ENCODE results near the gene LOX.
A peak's percentile ranks its signal among the peaks of the same experiment; 100 is the strongest.
"Not testable (repeated sequence)": the region's sequence is repeated elsewhere in the genome, so short reads cannot be mapped to it uniquely, and the experiment has no call there.

LOX gene

DNA sequence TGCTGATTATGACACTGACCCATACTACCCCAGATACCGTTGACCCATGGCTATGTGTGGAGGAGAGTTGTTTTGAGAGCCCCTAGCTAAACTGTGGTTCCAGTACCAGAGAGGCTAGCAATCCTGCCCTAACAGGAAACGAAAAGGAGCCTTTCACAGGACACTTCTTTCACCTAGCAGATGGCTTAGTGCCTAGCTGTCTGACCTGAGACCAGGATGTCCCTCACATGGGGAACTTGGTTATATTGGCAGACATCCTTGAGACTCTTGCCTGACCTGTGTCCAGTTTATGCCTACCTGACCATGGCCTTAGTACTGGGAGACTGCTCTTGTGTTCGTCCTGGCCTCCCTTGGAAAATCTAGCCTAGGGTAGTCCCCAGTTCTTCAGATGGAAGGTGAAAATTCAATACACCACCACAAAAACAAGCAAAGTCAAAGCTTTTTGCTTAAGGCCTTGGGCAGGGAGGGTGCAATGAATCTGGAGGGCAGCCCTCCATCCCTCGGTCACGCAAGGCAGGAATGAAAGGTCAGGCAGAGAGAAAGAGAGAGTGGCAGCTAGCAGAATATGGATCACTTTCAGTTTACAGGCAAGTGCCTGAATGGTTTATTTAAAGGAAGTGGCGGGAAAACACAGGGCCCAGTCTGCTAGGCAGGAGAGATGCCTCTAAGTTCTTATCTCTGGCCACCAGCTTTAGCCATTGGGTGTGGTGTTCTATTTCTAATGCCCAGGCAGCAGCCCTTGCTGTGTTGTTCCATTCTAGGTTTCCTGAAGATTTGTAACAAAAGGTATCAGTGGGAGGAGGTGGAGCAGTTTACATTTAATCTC is 34.9 kb upstream of the LOX start:
- TF ChIP-seq JUND (IDR thresholded peaks at IDR 0.05; ENCODE audit: low read depth) = no peak
- no peak for DNase-seq (ENCODE audit: low read depth in 1 of 2, low spot score in 1 of 2)
- in situ Hi-C loops (cut with HindIII; ENCODE audit: low pct_unique_long_range_greater_than_20kb, low sequenced_read_pairs) = no loop called here

DNA sequence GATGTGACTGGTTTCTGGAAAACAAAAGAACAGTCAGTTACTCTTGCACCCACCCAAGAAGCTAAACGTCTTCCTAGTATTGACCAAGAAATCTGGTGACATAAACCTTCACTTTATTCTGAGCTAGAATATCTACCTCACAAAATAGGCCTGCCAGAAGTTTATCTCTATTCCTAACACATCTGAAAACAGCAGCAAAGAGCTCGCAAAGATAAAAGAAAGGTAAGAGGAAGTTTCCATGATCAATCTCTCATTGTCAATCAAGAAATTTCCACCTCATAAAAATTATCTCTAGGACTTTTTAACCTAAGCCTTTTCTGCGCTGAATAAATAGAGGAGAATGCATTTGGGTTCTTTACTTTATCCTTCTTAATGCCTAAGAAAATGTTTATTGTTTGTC is 34.0 kb upstream of the LOX start:
- in situ Hi-C loops (cut with HindIII; ENCODE audit: low pct_unique_long_range_greater_than_20kb, low sequenced_read_pairs) = no loop called here
- DNase-seq (ENCODE audit: low read depth in 1 of 2, low spot score in 1 of 2) = no peak
- TF ChIP-seq JUND (IDR thresholded peaks at IDR 0.05; ENCODE audit: low read depth) = no peak

DNA sequence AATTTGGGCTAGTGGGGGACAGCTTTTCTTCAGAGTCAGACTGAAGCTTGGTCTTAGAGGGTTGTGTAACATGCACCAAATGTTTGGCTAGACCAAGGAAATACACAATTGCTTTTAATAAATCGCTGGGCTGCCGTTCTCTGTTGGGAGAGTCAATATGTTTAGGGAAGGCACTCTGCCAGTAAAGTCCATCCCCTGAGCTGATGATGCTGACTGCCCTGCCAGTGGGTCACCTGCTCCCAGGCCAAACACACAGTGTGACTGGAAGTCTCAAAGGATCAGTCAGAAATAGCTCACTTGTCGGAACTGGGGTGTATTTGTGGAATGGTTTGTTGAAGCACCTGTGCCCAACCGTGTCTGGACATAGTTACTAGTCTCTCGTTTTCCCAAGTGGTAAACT is 33.4 kb upstream of the LOX start:
- in situ Hi-C loops (cut with HindIII; ENCODE audit: low pct_unique_long_range_greater_than_20kb, low sequenced_read_pairs) = no loop called here
- no peak for DNase-seq (ENCODE audit: low read depth in 1 of 2, low spot score in 1 of 2)

DNA sequence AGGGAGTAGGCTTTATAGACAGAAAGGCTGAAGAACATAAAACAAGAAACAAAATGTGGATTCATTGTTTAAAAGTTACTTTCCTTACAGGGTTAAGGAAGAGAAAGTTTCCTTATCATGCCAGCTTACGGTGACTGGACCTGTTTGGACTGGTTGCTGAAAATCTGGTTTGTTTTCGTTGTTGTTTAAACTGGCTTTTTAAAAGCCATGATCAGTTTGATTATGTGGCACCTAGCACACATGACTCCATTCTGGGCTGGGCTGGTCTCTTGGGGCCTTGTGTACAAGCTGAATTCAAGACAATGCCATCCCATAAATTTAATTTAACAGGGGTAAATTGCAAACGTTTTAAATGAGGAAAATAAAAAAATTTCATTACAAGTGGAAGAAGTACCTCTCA is 32.9 kb upstream of the LOX start:
- in situ Hi-C loops (cut with HindIII; ENCODE audit: low pct_unique_long_range_greater_than_20kb, low sequenced_read_pairs) = no loop called here

More for the DNA sequence above, 33.4 kb upstream of the LOX start:
- TF ChIP-seq JUND (IDR thresholded peaks at IDR 0.05; ENCODE audit: low read depth) = no peak

DNA sequence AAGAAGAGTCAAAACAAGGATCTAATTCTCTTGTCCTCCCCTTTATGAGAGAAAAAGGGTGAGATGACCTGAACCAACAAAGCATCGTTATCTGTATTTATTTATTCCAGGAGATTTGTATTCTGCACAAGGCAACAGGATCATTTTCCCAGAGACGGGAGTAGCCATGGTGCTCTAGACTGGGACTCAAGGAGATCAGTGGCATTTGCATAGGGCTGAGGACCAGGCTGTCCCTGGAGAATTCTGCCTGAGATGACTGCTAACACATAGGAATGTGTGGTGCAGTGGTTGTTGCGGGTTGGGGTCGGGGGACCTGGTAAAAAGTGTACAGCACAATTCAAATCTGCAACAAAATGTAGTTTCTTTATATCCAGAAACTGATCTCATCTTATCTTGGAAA is 29.0 kb upstream of the LOX start:
- DNase-seq (ENCODE audit: low read depth in 1 of 2, low spot score in 1 of 2) = no peak

More for the DNA sequence above, 32.9 kb upstream of the LOX start:
- no peak for TF ChIP-seq JUND (IDR thresholded peaks at IDR 0.05; ENCODE audit: low read depth)
- no peak for DNase-seq (ENCODE audit: low read depth in 1 of 2, low spot score in 1 of 2)

DNA sequence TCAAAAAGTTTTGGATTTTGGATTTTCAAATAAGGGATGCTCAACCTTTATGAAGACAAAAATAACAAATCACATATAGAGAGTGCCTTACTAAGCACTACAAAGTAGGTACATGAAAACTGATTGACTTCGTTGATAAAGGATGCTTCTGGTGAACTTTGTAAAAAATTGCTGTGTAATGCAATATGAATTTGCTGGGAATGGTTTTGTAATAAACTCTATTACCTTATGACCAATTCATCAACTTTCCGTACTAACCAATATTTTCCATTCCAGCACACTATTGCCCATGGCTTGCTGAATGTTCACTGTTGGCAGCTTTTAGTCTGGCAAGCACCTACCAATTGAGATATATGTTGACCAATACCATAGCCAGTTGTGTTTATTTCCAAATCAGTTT is 27.9 kb upstream of the LOX start:
- DNase-seq (ENCODE audit: low read depth in 1 of 2, low spot score in 1 of 2) = no peak
- no peak for TF ChIP-seq JUND (IDR thresholded peaks at IDR 0.05; ENCODE audit: low read depth)
- in situ Hi-C loops (cut with HindIII; ENCODE audit: low pct_unique_long_range_greater_than_20kb, low sequenced_read_pairs) = no loop called here

More for the DNA sequence above, 29.0 kb upstream of the LOX start:
- in situ Hi-C loops (cut with HindIII; ENCODE audit: low pct_unique_long_range_greater_than_20kb, low sequenced_read_pairs) = no loop called here
- TF ChIP-seq JUND (IDR thresholded peaks at IDR 0.05; ENCODE audit: low read depth) = no peak

DNA sequence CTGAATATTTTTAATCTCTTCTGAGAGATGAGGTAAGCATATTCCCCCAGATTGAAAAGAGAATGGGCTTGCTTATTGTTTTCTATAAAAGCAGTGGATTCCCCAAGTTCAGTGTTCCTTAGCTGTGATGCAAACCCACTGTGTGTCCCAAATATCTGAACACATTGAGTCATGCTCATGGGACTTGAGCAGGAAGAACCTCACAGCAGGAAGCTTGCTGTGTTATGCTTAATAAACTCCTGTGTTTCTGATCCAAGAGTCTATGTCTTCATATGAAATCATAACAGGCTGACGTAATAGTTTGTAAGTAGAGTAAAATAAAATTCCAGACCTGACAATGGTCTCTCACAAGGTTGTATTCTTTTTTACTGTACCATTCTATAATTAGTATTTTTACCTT is 24.8 kb upstream of the LOX start:
- TF ChIP-seq JUND (IDR thresholded peaks at IDR 0.05; ENCODE audit: low read depth) = no peak
- in situ Hi-C loops (cut with HindIII; ENCODE audit: low pct_unique_long_range_greater_than_20kb, low sequenced_read_pairs) = no loop called here
- no peak for DNase-seq (ENCODE audit: low read depth in 1 of 2, low spot score in 1 of 2)

DNA sequence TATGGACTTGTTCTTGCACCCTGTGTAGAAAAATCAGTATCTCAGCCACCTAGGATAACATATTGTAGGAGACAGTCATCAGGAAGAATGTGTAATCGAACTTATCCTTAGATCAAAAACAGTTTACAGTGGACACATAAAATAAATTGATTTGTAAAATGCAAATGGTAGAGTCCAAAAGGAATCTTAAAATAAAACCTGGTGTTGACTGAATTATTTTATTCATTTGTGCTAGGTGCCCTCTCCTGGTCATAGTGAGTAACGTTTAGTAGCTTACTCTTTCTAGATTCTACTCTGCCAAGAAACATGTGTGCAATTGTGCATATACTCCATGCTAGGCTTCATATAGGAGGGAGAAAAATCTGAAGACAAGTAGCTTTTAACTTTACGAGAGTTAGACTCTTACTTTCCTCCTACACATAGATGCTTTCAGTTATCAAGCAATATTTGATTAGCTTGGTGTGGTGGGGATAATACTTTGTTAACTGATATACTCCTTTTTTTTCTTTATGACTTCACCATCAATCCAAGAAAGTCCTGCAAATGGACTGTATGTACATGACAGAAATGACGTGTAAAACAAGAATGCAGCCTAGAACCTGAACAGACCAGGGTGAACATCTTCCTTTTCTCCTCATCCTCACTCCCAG is 23.7 kb upstream of the LOX start:
- peak; percentile 5 to 71 for DNase-seq (ENCODE audit: low read depth in 1 of 2, low spot score in 1 of 2)
- TF ChIP-seq JUND (IDR thresholded peaks at IDR 0.05; ENCODE audit: low read depth) = no peak

DNA sequence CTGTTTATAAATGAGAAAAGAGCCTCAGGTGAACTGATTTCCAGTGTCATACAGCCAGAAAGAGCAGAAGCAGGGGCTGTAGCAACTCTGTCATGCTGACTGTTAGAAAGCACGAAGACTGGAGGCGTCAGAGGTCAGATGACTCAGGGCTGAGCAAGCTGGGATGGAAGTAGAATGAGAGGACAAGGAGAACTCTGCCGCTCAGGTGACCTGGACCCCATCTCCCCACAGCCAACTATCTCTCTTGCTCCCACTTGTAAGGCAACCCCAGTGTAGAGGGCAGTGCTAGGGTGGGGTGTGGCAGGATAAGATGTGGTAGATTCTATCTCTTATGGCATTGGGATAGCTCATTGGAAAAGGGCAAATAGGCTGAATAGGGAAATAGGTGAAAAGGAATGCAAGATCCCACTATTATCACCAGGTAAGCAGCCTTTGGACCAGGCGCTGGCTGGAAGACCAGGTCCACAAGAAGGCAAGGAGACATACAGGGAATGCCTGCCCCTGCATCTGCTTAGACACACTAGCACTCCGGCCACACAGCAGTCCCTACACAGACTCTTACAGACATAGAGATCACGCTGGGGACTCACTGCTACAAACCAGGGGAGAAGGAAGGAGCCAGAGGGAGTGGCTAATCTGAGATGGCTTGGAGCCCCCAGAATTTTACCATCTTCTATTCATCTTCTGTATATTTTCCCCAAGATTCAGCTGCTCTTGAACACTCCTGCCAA is 21.2 kb upstream of the LOX start:
- in situ Hi-C loops (cut with HindIII; ENCODE audit: low pct_unique_long_range_greater_than_20kb, low sequenced_read_pairs) = no loop called here
- DNase-seq (ENCODE audit: low read depth in 1 of 2, low spot score in 1 of 2) = no peak
- no peak for TF ChIP-seq JUND (IDR thresholded peaks at IDR 0.05; ENCODE audit: low read depth)

More for the DNA sequence above, 23.7 kb upstream of the LOX start:
- in situ Hi-C loops (cut with HindIII; ENCODE audit: low pct_unique_long_range_greater_than_20kb, low sequenced_read_pairs) = no loop called here

DNA sequence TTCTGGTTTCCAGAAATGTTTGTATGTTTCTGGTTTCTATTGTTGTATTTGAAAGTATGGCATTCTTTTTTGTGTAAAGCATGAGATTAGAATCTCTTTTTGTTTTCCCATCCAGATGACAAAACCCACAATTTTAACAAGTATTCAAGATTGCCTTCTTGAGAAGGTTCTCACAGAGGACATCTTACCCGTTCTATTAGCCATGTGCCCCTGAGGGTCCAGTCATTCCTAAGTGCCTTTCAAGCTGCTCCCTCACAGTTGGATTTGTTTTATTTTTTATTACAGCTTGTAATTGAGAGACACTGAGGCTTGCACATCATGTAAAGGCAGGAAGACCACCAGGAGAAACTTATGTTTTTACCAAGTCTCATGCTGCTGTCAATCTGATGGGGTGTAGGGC is 19.3 kb upstream of the LOX start:
- no peak for TF ChIP-seq JUND (IDR thresholded peaks at IDR 0.05; ENCODE audit: low read depth)
- in situ Hi-C loops (cut with HindIII; ENCODE audit: low pct_unique_long_range_greater_than_20kb, low sequenced_read_pairs) = no loop called here
- DNase-seq (ENCODE audit: low read depth in 1 of 2, low spot score in 1 of 2) = no peak

DNA sequence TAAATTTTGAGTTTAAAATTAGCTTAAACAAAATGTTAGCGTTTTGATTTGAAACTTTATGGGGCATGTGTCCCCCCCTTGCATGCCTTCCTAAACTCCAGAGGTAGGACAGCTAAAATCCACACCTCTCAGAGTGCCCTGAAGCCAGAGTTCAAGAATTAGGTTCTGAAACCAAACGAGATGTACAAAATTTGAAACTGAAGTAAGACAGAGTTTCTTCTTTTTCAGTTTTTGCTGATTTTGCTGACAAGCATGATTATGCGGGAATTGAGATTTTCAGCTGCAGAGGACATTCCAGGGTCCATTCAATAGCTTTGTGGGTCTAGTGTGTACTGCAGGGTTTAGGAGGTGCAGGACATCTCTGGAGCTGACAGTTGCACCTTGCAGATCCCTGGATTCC is 17.1 kb upstream of the LOX start:
- no peak for TF ChIP-seq JUND (IDR thresholded peaks at IDR 0.05; ENCODE audit: low read depth)
- in situ Hi-C loops (cut with HindIII; ENCODE audit: low pct_unique_long_range_greater_than_20kb, low sequenced_read_pairs) = no loop called here
- no peak for DNase-seq (ENCODE audit: low read depth in 1 of 2, low spot score in 1 of 2)

DNA sequence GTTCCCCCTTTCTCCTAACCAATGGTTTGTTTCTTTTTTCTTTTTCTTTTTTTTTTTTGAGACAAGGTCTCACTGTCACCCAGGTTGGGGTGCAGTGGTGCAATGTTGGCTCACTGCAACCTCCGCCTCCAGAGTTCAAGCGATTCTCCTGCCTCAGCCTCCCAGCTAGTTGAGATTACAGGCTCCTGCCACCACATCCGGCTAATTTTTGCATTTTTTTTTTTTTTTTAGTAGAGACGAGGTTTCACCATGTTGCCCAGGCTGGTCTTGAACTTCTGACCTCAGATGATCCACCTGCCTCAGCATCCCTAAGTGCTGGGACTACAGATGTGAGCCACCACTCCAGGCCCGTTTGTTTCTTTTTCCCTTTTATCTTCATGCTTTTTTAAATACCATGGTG is 16.2 kb upstream of the LOX start:
- in situ Hi-C loops (cut with HindIII; ENCODE audit: low pct_unique_long_range_greater_than_20kb, low sequenced_read_pairs) = not testable (repeated sequence)

More for the DNA sequence above, 16.2 kb upstream of the LOX start:
- DNase-seq (ENCODE audit: low read depth in 1 of 2, low spot score in 1 of 2) = not testable (repeated sequence)
